ACC112 (cell line): ENCODE results near the gene LRRTM3.

Source experiments
- H2AFZ ChIP-seq: fragments of 200-600 bp; sonication (generic); one replicate; pipeline ENCODE4 v1.6.0; 2017; ENCODE audit warnings: antibody characterized with exemption, low read length; ENCODE audit not compliant: unreplicated experiment
- H3K27ac ChIP-seq: fragments of 200-600 bp; sonication (generic); 2 replicates; pipeline ENCODE4 v1.5.1; 2014; ENCODE audit warnings: low read depth, mild to moderate bottlenecking, antibody characterized with exemption, low read length, moderate library complexity
- H3K27me3 ChIP-seq: fragments of 200-600 bp; sonication (generic); 2 replicates; pipeline ENCODE4 v1.6.1; 2014; ENCODE audit warnings: mild to moderate bottlenecking, antibody characterized with exemption, low read length, moderate library complexity, mixed read lengths; ENCODE audit not compliant: insufficient read depth
- H3K36me3 ChIP-seq: fragments of 200-600 bp; sonication (generic); 2 replicates; pipeline ENCODE4 v1.6.1; 2016; ENCODE audit warnings: mild to moderate bottlenecking, antibody characterized with exemption, low read length, moderate library complexity, mixed read lengths; ENCODE audit not compliant: insufficient read depth
- H3K4me1 ChIP-seq: fragments of 200-600 bp; sonication (generic); one replicate; pipeline ENCODE4 v1.6.1; 2016; ENCODE audit warnings: low read length, mixed read lengths; ENCODE audit not compliant: insufficient read depth, unreplicated experiment, control insufficient read depth
- H3K4me3 ChIP-seq: fragments of 200-600 bp; sonication (generic); 2 replicates; pipeline ENCODE4 v1.5.1; 2014; ENCODE audit warnings: mild to moderate bottlenecking, low read depth, low read length
- H3K79me2 ChIP-seq: fragments of 200-600 bp; sonication (generic); one replicate; pipeline ENCODE4 v1.6.0; 2016; ENCODE audit warnings: low read length; ENCODE audit not compliant: control insufficient read depth, unreplicated experiment, insufficient read depth

LRRTM3 gene

DNA sequence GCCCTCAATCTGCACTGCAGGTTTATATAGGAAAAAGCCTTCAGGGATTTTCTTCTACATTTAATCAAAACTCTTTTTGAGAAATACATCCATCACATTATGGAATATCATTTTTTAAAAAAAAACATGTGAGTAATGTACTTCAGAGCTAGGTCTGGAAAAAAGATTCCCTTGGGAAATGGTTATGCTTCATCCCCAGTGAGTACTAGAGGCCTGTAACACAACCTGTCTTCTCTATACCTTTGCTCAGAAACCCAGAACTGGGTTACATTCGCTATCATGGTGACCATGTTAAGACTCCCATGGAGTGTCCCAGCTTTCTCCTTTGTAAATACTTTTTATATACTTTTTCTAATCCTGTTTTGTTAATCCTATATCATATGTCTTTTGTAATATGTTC, 186.9 kb downstream of the LRRTM3 start:
- H3K79me2 ChIP-seq, result no peaks in the 10 kb centered on the region
- no peak overlapping the region for H3K4me3 ChIP-seq
- no peak overlapping the region for H2AFZ ChIP-seq
- H3K4me1 ChIP-seq, result no peaks in the 10 kb centered on the region
- H3K36me3 ChIP-seq, result no peaks in the 10 kb centered on the region
- H3K27me3 ChIP-seq, result no peaks in the 10 kb centered on the region
- no peak overlapping the region for H3K27ac ChIP-seq

DNA sequence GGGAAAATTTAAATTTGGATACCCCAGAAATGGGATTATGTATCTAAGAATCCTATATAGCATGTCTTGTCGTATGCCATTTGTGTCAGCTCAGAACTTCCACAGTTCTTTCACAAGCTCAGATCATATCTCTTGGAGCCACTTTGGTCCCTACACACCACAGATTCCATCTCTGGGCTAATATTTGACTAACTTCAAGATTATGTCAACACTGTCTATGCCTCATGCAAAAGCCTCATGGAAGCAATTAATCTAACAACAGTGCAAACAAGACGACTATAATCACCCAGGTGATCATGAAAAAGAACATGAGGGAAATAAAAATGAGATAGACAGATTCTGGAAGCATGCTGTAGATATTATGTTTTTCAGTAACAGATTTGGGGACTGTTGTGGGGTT, 189.1 kb downstream of the LRRTM3 start:
- H3K4me3 ChIP-seq, result no peak overlapping the region
- no peaks in the 10 kb centered on the region for H3K27me3 ChIP-seq
- no peak overlapping the region for H3K27ac ChIP-seq
- H2AFZ ChIP-seq, result no peak overlapping the region
- no peaks in the 10 kb centered on the region for H3K4me1 ChIP-seq
- no peaks in the 10 kb centered on the region for H3K36me3 ChIP-seq
- no peaks in the 10 kb centered on the region for H3K79me2 ChIP-seq

DNA sequence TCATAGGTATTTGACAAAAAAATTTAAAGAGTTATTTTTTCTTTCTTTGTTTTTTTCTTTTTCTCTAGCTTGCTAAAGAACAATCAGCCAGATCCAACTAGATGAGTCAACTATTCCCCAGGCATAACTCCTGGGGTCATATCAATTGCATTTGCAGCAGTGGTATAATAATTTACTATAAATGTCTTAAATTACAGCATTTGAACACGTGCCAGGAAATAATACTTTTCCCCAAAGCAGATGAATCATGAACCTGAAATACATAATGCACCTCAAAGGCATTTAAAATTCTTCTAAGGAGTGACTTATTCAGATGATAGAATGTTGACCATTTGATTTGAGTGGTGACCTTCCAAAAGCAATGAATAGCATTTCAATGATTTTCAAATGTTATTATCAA, 190.1 kb downstream of the LRRTM3 start:
- H3K79me2 ChIP-seq, result no peaks in the 10 kb centered on the region
- H3K4me3 ChIP-seq, result no peak overlapping the region
- H3K36me3 ChIP-seq, result no peaks in the 10 kb centered on the region
- H2AFZ ChIP-seq, result no peak overlapping the region
- H3K4me1 ChIP-seq, result no peaks in the 10 kb centered on the region
- no peak overlapping the region for H3K27ac ChIP-seq
- H3K27me3 ChIP-seq, result no peaks in the 10 kb centered on the region

DNA sequence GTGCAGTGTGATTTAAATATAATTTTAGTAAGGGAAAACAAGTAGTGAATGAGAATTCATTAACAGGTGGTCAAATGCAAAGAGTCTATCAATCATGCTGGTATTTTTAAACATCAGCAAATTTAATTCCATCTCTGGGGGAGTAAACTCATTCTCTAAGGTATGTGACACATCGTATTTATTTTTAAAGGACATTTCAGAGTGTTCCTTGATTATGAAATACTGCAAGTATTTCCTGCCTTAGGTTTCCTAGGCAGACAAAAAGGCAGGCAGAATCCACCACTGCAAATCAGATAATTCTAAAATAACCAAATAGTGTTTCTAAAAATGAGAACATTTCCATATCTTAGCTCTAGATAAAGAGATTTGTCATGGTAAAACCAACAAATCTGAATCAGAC, 193.8 kb downstream of the LRRTM3 start:
- no peaks in the 10 kb centered on the region for H3K36me3 ChIP-seq
- no peaks in the 10 kb centered on the region for H3K79me2 ChIP-seq
- H3K27ac ChIP-seq, result no peak overlapping the region
- no peak overlapping the region for H2AFZ ChIP-seq
- H3K27me3 ChIP-seq, result no peaks in the 10 kb centered on the region
- H3K4me1 ChIP-seq, result no peaks in the 10 kb centered on the region
- no peak overlapping the region for H3K4me3 ChIP-seq

DNA sequence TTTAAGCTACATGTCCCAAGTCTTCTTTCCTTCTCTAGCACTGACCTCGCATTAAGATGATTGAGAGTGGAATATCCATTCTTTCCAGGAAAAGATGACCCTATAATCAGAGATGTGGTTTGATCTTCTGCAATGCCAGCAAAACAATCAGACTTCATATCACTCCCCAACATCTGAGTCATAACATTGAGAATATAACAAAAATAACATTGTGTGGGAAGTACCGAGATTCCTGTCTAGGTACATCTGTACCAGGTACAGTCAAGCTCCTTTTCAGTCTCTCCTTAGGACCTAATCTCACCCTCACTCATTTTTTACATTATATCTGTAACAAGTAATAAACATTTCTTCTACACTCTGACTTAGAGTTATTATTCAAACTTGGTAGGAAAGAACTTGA, 201.6 kb downstream of the LRRTM3 start:
- H2AFZ ChIP-seq, result no peak overlapping the region
- no peak overlapping the region for H3K27ac ChIP-seq
- H3K4me1 ChIP-seq, result no peaks in the 10 kb centered on the region
- no peaks in the 10 kb centered on the region for H3K27me3 ChIP-seq
- H3K4me3 ChIP-seq, result no peak overlapping the region
- no peaks in the 10 kb centered on the region for H3K79me2 ChIP-seq
- no peaks in the 10 kb centered on the region for H3K36me3 ChIP-seq

DNA sequence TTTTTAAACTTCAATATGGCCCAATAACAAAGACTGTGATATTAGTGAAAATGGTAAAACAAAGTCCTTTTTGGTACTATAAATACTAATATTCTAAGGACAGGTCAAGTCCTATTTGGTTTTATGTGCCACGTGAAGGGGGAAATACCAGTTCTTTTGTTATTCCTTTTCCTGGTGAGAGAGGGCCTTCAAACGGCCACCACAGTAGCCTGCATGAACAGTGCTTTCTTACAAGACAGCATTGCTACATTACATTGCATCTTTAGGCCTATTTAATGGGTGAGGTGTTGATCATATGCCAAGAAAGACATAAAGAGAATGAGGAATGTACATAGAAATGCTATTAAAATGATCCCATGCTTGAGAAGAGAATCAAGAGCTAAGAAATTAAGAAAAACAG, 214.8 kb downstream of the LRRTM3 start:
- H2AFZ ChIP-seq, result no peak overlapping the region

DNA sequence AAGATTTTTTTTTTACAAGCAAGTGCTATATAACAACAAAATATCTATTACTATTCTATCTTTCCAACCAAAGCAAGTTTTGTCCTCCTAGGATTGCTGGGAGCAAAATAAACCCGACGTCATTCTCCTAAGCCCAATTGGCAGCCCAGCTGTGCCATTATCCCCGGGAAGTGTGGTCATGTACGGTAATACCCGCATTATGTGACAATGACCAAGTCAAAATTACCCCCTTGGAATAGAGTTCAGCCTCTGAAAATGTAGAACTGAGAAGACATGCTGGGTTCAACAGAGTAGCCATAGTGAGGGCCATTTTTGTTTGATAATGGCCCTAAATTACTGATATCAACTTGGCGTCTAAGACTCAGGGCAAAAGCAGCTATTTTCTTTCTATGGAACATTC, 215.5 kb downstream of the LRRTM3 start:
- no peak overlapping the region for H3K27ac ChIP-seq
- H3K79me2 ChIP-seq, result no peaks in the 10 kb centered on the region
- no peak overlapping the region for H2AFZ ChIP-seq
- H3K4me3 ChIP-seq, result no peak overlapping the region
- H3K36me3 ChIP-seq, result no peaks in the 10 kb centered on the region
- no peaks in the 10 kb centered on the region for H3K27me3 ChIP-seq
- H3K4me1 ChIP-seq, result no peaks in the 10 kb centered on the region

More for the DNA sequence above, 214.8 kb downstream of the LRRTM3 start:
- H3K4me1 ChIP-seq, result no peaks in the 10 kb centered on the region
- no peaks in the 10 kb centered on the region for H3K36me3 ChIP-seq
- no peak overlapping the region for H3K27ac ChIP-seq
- no peaks in the 10 kb centered on the region for H3K79me2 ChIP-seq
- no peak overlapping the region for H3K4me3 ChIP-seq
- H3K27me3 ChIP-seq, result no peaks in the 10 kb centered on the region

DNA sequence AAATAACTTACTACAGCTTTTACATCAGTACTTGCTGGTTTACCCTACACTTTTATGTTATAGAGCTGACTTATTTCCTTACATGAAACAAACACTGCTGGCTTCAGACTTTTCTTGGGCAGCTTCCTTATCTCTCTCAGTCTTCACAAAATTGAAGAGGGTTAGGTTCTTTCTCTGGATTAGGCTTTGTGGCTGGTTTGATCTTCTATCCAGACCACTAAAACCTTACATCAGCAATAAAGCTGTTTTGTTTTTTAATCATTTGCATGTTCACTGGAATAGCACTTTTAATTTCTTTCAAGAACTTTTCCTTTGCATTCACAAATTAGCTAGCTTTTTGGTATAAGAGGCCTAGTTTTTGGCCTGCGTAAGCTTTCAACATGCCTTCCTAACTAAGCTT, 218.7 kb downstream of the LRRTM3 start:
- Histone ChIP-seq H2AFZ (no peak overlapping the region), H3K27me3 (no peaks in the 10 kb centered on the region)

More for the DNA sequence above, 218.7 kb downstream of the LRRTM3 start:
- H3K36me3 ChIP-seq, result no peaks in the 10 kb centered on the region
- H3K27ac ChIP-seq, result no peak overlapping the region
- H3K4me3 ChIP-seq, result no peak overlapping the region
- H3K4me1 ChIP-seq, result no peaks in the 10 kb centered on the region
- H3K79me2 ChIP-seq, result no peaks in the 10 kb centered on the region
